HUES48 (cell line): Measurements from ENCODE around the gene ACIN1.

ENCODE experiments used
- H3K27ac ChIP-seq: one replicate; pipeline ENCODE4 v1.7.0; 2013; ENCODE audit warnings: low read depth, low read length, inconsistent platforms
- H3K27me3 ChIP-seq: 2 replicates; pipeline ENCODE4 v1.6.1; 2013; ENCODE audit warnings: mild to moderate bottlenecking, low read length; ENCODE audit not compliant: control insufficient read depth, insufficient read depth
- H3K36me3 ChIP-seq: 2 replicates; pipeline ENCODE4 v1.6.1; 2013; ENCODE audit warnings: low read length; ENCODE audit not compliant: control insufficient read depth, insufficient read depth
- H3K4me1 ChIP-seq: 2 replicates; pipeline ENCODE4 v1.6.1; 2013; ENCODE audit warnings: mild to moderate bottlenecking, low read length; ENCODE audit not compliant: control insufficient read depth, insufficient read depth
- H3K4me3 ChIP-seq: 2 replicates; pipeline ENCODE4 v1.5.1; 2013; ENCODE audit warnings: mild to moderate bottlenecking, low read depth, low read length
- H3K9ac ChIP-seq: 2 replicates; pipeline ENCODE4 v1.6.1; 2013; ENCODE audit warnings: mild to moderate bottlenecking, low read depth, low read length, moderate library complexity
- H3K9me3 ChIP-seq: 2 replicates; pipeline ENCODE4 v1.6.1; 2013; ENCODE audit warnings: low read length; ENCODE audit not compliant: control insufficient read depth, insufficient read depth

Gene ACIN1

GRCh38 chr14:23122086-23122485 lies 27.1 kb upstream of the ACIN1 start:
- Histone ChIP-seq H3K9me3 (no peaks in the 10 kb centered on the region), H3K27me3 (no peaks in the 10 kb centered on the region; the same call in 1 of the 2 replicates), H3K9ac (no peak overlapping the region), H3K27ac (no peak overlapping the region), H3K4me3 (no peak overlapping the region), H3K4me1 (peaks cover 36% of the 10 kb centered on the region), H3K36me3 (0 out of 2 replicates have a peak, but pooled peaks cover 4% of the 10 kb centered on the region)

- no peak overlapping the region for H3K4me3 ChIP-seq
- H3K27ac ChIP-seq: peak overlapping the region; percentile 22
- H3K9ac ChIP-seq: no peak overlapping the region
These were observed 26.4 kb upstream of the ACIN1 start for GRCh38 chr14:23121361-23121771.

DNA sequence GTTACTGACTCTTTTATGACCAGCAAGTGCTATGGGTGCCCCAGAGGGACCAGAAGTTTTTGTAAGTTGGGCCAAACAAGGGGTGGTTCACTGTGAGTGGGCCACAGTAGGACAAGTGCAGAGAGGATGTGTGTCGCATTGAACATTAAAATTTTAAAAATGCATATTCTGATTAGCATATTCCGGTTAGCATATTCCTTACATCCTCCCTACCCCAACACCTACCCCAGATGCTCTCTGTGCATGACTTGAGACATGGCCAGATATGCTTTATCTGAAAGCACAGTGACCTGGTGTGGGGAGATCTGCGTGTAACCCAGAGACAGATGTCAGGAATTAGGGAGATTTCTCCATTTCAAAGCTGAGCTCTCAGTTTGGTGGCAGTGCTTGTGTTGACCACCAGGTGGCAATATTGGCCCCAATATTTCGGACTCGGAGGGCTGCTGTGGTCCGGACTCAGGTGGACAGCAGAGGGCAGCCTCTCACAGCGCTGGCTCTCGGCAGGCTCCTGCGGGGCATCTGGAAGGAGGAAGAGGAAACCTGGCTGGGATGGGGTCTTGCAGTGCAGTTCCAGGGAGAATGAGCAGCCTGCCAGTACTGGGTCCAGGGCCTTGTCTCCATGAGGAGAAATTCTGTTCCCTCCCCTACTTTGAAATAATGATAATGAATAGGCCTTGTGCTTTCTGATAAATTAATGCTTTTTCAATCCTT lies 25.8 kb upstream of the ACIN1 start:
- H3K36me3 ChIP-seq: no peaks in the 10 kb centered on the region
- H3K4me3 ChIP-seq: no peak overlapping the region
- H3K9ac ChIP-seq: no peak overlapping the region
- H3K27ac ChIP-seq: no peak overlapping the region
- no peaks in the 10 kb centered on the region for H3K9me3 ChIP-seq
- H3K4me1 ChIP-seq: peaks cover 31% of the 10 kb centered on the region
- H3K27me3 ChIP-seq: no peaks in the 10 kb centered on the region

More at GRCh38 chr14:23121361-23121771, 26.4 kb upstream of the ACIN1 start:
- no peaks in the 10 kb centered on the region for H3K36me3 ChIP-seq
- H3K27me3 ChIP-seq: no peaks in the 10 kb centered on the region
- no peaks in the 10 kb centered on the region for H3K9me3 ChIP-seq
- H3K4me1 ChIP-seq: peaks cover 36% of the 10 kb centered on the region

- Histone ChIP-seq H3K4me3 (no peak overlapping the region), H3K4me1 (peaks cover 29% of the 10 kb centered on the region), H3K27ac (no peak overlapping the region), H3K9me3 (no peaks in the 10 kb centered on the region), H3K27me3 (no peaks in the 10 kb centered on the region), H3K9ac (no peak overlapping the region), H3K36me3 (no peaks in the 10 kb centered on the region)
These were observed 24.7 kb upstream of the ACIN1 start for GRCh38 chr14:23119363-23120327.

DNA sequence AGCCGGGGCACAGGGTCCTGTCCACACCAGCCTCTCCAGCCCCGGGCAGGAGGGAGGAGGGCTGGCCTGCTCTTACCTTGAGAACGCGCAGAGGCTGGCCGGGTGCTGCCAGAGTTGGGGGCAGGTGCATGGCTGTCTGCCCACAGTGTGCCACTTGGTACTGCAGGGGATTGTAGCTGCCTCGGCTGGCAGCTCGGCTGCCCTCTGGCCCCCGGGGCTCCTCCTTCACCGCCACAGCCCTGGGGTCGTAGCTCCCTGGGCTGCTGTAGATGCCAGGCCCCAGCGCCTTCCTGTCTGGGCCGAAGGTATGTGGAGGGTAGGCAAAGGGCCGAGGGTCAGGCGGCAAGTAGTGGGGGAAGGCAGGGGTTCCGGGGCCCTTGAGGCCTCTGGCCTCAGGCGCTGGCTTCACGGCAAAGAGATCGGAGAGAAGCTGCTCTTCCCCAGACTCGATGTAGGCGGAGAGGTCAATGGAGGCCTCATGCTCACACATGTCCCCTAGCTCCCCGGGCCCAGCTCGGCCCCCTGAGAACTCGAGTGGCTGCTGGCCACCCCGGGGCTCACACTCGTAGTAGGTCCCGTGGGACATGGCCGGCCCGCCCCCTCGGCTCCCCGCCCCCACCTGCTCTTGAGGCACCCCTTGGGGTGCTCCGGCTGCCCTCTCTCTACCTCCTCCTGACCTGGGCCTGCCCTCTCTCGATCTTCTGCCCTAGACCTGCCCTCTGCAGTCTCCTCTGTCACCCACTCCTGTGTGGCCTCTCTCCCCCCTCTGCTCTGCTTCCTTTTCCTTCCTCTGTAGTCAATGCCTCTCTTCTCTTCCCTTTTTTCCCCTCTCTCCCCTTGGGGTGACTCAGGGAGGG lies 23.8 kb upstream of the ACIN1 start, which contains the start of gene CEBPE:
CEBPE (minus strand) TSS at position 750 of the 857 bp plus-strand sequence; CDS start at position 586, 164 bp downstream.
- no peaks in the 10 kb centered on the region for H3K9me3 ChIP-seq
- no peaks in the 10 kb centered on the region for H3K27me3 ChIP-seq
- no peak within 1 kb of the TSS for H3K4me3 ChIP-seq
- H3K27ac ChIP-seq: no peak within 1 kb of the TSS
- H3K9ac ChIP-seq: no peak within 1 kb of the TSS
- peaks cover 30% of the 10 kb centered on the region for H3K4me1 ChIP-seq
- H3K36me3 ChIP-seq: no peaks in the 10 kb centered on the region

DNA sequence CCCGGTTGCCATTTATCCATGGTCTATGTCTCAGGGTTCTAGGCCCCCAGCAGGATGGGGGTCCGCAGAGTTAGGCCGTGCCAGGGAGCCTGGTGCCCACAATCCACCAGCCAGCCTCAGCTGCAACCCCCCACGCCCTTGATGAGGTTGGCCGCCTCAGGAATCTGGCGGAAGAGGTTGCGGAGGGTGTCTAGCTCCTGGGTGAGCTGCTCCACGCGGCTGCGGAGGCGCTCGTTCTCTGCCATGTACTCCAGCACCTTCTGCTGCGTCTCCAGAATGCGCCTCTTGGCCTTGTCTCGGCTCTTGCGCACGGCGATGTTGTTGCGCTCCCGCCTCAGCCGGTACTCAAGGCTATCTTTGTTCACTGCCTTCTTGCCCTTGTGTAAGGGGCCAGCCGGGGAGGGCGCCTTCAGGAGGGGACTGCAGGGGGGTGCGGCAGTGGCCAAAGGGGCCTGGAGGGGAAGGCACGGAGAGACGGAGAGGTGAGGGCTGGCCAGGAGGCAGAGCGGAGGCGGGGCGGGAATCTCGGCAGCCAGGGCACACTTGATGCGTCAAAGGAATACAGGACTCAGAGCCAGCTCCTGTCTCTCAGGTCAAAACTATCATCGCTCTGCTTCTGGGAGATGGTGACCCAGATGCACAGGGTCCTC lies 22.6 kb upstream of the ACIN1 start:
- H3K36me3 ChIP-seq: no peaks in the 10 kb centered on the region
- no peaks in the 10 kb centered on the region for H3K27me3 ChIP-seq
- no peak overlapping the region for H3K9ac ChIP-seq
- no peaks in the 10 kb centered on the region for H3K9me3 ChIP-seq
- H3K4me1 ChIP-seq: peaks cover 33% of the 10 kb centered on the region
- H3K27ac ChIP-seq: no peak overlapping the region
- no peak overlapping the region for H3K4me3 ChIP-seq

DNA sequence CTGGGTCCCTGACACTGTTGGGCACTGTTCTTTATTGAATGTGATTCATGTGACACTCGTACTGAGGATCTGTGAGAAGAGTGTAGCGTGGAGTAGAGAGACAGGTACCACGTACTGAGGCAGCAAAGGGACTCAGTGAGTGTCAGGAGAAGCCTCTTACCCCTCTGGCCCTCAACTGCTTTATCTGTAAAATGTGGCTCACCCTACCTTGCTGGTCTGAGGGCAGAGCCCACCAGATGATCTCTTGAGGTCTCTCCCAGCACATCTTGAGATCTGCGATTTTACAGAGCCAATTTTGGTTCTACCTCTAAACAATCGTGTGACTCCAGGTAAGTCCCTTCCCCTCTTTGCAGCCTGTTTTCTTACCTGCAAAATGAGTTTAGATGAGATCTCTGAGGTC lies 21.0 kb upstream of the ACIN1 start:
- Histone ChIP-seq H3K27me3 (no peaks in the 10 kb centered on the region), H3K9me3 (no peaks in the 10 kb centered on the region), H3K27ac (no peak overlapping the region), H3K36me3 (no peaks in the 10 kb centered on the region), H3K9ac (no peak overlapping the region), H3K4me1 (peaks cover 20% of the 10 kb centered on the region), H3K4me3 (no peak overlapping the region)

- Histone ChIP-seq H3K4me1 (peaks cover 15% of the 10 kb centered on the region), H3K27me3 (no peaks in the 10 kb centered on the region), H3K4me3 (no peak overlapping the region), H3K9me3 (no peaks in the 10 kb centered on the region), H3K27ac (no peak overlapping the region), H3K9ac (no peak overlapping the region), H3K36me3 (no peaks in the 10 kb centered on the region)
These were observed 20.2 kb upstream of the ACIN1 start for GRCh38 chr14:23115039-23115731.

- no peaks in the 10 kb centered on the region for H3K27me3 ChIP-seq
- H3K4me1 ChIP-seq: peaks cover 10% of the 10 kb centered on the region; the same call in 1 of the 2 replicates
- H3K27ac ChIP-seq: no peak overlapping the region
These were observed 19.7 kb upstream of the ACIN1 start for GRCh38 chr14:23114669-23115038.

GRCh38 chr14:23114120-23114458 lies 19.2 kb upstream of the ACIN1 start:
- H3K36me3 ChIP-seq: no peaks in the 10 kb centered on the region
- no peak overlapping the region for H3K27ac ChIP-seq
- no peak overlapping the region for H3K4me3 ChIP-seq
- H3K9ac ChIP-seq: no peak overlapping the region
- peaks cover 6% of the 10 kb centered on the region; the same call in 1 of the 2 replicates for H3K4me1 ChIP-seq
- no peaks in the 10 kb centered on the region for H3K9me3 ChIP-seq
- H3K27me3 ChIP-seq: no peaks in the 10 kb centered on the region

More at GRCh38 chr14:23114669-23115038, 19.7 kb upstream of the ACIN1 start:
- H3K9me3 ChIP-seq: no peaks in the 10 kb centered on the region
- H3K9ac ChIP-seq: no peak overlapping the region
- no peak overlapping the region for H3K4me3 ChIP-seq
- H3K36me3 ChIP-seq: no peaks in the 10 kb centered on the region
